Measurements from ENCODE around the gene MOB1B. TPM values are rescaled to one million over a fixed set of nuclear protein-coding genes. Genes with fewer than 3 reads are reported as not detected.

The MOB1B gene
- total and polyA plus RNA-seq, 12 donors = 3.9 to 33.4 (median 19.4) TPM

- H3K9me3 ChIP-seq = no peaks in the 10 kb centered on the region
- H3K27ac ChIP-seq = no peak overlapping the region
- no peaks in the 10 kb centered on the region for H3K36me3 ChIP-seq
- H3K4me3 ChIP-seq = no peak overlapping the region
- DNase-seq (no peak), ATAC-seq (no peak)
- intact Hi-C loops (cut with DNase I) = loop anchor here in 9 of 10 donors (5.0 to 10.0 kb wide), 6 partner anchors 87 to 157 kb away; partner anchors contain the start of genes GRSF1 (in 4 of the 9) and MOB1B (in 4 of the 9)
- H3K4me1 ChIP-seq = peaks cover 0 to 36% (median 23%) of the 10 kb centered on the region in 9 donors
- H3K27me3 ChIP-seq = no peaks in the 10 kb centered on the region
- 76 to 78% methylated on average over 2 of the region's 2 CpGs for WGBS, 2 donors
- TF ChIP-seq CTCF (IDR thresholded peaks at IDR 0.05) = no peak
Measured at GRCh38 chr4:70991596-70991995, 89.4 kb downstream of the MOB1B start.

- no peak for TF ChIP-seq CTCF (IDR thresholded peaks at IDR 0.05)
- WGBS, 2 donors = 68 to 70% methylated on average over 5 of the region's 5 CpGs
- intact Hi-C loops (cut with DNase I) = loop anchor here in 9 of 10 donors (2.0 to 10.0 kb wide), 8 partner anchors 88 to 304 kb away; partner anchors contain the start of genes GRSF1 (in 5 of the 9), MOB1B (in 4 of the 9) and UTP3 (in 1 of the 9)
- Histone ChIP-seq H3K27me3 (no peaks in the 10 kb centered on the region), H3K4me3 (peak overlapping the region in 8 of 10 donors; percentile 68 to 90 (median 82)), H3K4me1 (peaks cover 0 to 44% (median 23%) of the 10 kb centered on the region in 9 donors), H3K9me3 (no peaks in the 10 kb centered on the region), H3K36me3 (no peaks in the 10 kb centered on the region), H3K27ac (peak overlapping the region in 9 of 10 donors; percentile 67 to 93 (median 87))
- ATAC-seq = peak in 1 of 8 donors; percentile 22
- DNase-seq = no peak
Measured at GRCh38 chr4:70992391-70992881, 90.3 kb downstream of the MOB1B start.

- intact Hi-C loops (cut with DNase I) = loop anchor here in 9 of 10 donors (1.0 to 10.0 kb wide), 9 partner anchors 89 to 305 kb away; partner anchors contain the start of genes GRSF1 (in 5 of the 9), MOB1B (in 4 of the 9) and UTP3 (in 2 of the 9)
- Histone ChIP-seq H3K4me1 (peaks cover 0 to 54% (median 23%) of the 10 kb centered on the region in 9 donors), H3K36me3 (peaks cover 0 to 8% (median 0%) of the 10 kb centered on the region in 9 donors), H3K27me3 (no peaks in the 10 kb centered on the region), H3K27ac (peak within 1 kb of the TSS; percentile 49 to 93 (median 86)), H3K9me3 (no peaks in the 10 kb centered on the region), H3K4me3 (peak within 1 kb of the TSS; percentile 66 to 90 (median 80))
- peak in 3 of 9 donors; percentile 7 to 18 (median 12) for TF ChIP-seq CTCF (IDR thresholded peaks at IDR 0.05)
- whole genome bisulfite sequencing, 2 donors = 1% methylated on average over 74 of the region's 74 CpGs
- ATAC-seq (peak; percentile 98 to 100 (median 99)), DNase-seq (peak; percentile 90 to 94)
Measured at GRCh38 chr4:70993181-70994068, 91.3 kb downstream of the MOB1B start, which contains the start of gene DCK. TSS of gene DCK (plus strand) at chr4:70993649. CDS start at chr4:70993836, 187 bp downstream.

GRCh38 chr4:70994069-70994366 is 91.8 kb downstream of the MOB1B start:
- Histone ChIP-seq H3K36me3 (peaks cover 0 to 14% (median 2%) of the 10 kb centered on the region in 9 donors), H3K4me1 (peaks cover 0 to 55% (median 23%) of the 10 kb centered on the region in 9 donors), H3K4me3 (peak overlapping the region; percentile 66 to 90 (median 80)), H3K27ac (peak overlapping the region; percentile 49 to 93 (median 86)), H3K9me3 (no peaks in the 10 kb centered on the region), H3K27me3 (no peaks in the 10 kb centered on the region)
- WGBS, 2 donors = 3% methylated on average over 11 of the region's 11 CpGs
- ATAC-seq = peak in 1 of 8 donors; percentile 46
- intact Hi-C loops (cut with DNase I) = loop anchor here in 9 of 10 donors (5.0 to 10.0 kb wide), 6 partner anchors 89 to 159 kb away; partner anchors contain the start of genes GRSF1 (in 4 of the 9) and MOB1B (in 4 of the 9)
- no peak for DNase-seq
- no peak for TF ChIP-seq CTCF (IDR thresholded peaks at IDR 0.05)

All from heart right ventricle (tissue), 16 donors.